ENCODE data around the gene DENND5A.
"Not testable (repeated sequence)": the region's sequence is repeated elsewhere in the genome, so short reads cannot be mapped to it uniquely, and the experiment has no call there.

DENND5A gene

DNA sequence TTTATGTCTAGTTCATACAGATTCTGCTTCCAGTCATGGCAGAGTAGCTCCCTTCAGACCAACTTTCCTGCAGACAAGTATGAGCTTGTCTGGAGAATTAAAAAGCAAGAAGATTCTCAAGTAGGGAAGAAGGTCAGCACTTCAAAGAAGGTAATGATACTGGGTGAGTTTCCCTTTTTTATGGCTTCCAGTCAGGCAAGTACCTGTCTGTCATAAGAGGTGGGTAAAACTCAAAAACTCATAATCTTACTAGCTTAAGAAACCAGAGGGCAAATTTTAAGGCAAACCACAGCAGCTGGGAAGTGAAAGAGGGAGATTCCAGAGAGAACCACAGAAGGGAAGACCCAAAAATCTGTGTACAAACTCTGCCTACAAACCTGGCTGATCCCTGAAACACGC, 54.2 kb downstream of the DENND5A start:
- DNase-seq (ENCODE audit: low spot score) = no peak

GRCh38 chr11:9210224-9210921, 54.8 kb downstream of the DENND5A start:
- no peak for DNase-seq (ENCODE audit: low spot score)

DNA sequence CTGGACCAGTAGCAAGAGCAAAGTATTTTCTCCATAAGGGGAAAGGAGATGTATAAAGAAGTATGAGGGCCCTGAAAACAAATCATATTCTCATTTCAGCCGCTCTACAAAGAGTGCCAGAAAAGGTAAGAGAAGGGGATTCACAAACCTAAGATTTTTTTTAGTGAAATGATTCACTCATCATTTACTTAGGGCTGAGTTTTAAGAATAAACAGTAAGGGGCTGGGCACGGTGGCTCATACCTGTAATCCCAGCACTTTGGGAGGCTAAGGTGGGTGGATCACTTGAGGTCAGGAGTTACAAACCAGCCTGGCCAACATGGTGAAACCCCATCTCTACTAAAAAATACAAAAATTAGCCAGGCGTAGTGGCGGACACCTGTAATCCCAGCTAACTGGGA, 55.5 kb downstream of the DENND5A start:
- DNase-seq (ENCODE audit: low spot score) = not testable (repeated sequence)

GRCh38 chr11:9208726-9209501, 56.2 kb downstream of the DENND5A start:
- peak; percentile 42 for DNase-seq (ENCODE audit: low spot score)

DNA sequence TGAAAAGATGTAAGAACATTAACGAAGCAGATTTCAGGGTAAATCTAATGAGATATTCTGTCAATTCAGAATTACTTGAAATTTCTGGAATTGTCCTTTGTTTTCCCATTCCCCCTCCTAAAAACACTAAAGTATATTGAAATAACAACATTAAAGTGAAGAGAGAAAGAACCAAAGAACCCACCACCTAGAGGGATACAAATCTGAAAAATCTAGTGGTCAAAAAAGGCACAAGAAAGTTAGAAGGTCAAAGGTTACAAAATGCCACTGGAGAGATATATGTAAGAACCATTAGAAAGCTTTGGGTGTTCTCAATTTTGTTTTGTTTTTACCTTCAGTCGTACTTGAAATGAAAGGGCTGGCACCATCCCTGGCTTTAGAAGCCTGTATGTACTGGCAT, 57.9 kb downstream of the DENND5A start:
- DNase-seq (ENCODE audit: low spot score) = no peak

- peak; percentile 19 for DNase-seq (ENCODE audit: low spot score)
Observed at GRCh38 chr11:9206496-9206895, 58.7 kb downstream of the DENND5A start.

GRCh38 chr11:9203691-9204311, 61.3 kb downstream of the DENND5A start:
- DNase-seq (ENCODE audit: low spot score) = no peak

DNA sequence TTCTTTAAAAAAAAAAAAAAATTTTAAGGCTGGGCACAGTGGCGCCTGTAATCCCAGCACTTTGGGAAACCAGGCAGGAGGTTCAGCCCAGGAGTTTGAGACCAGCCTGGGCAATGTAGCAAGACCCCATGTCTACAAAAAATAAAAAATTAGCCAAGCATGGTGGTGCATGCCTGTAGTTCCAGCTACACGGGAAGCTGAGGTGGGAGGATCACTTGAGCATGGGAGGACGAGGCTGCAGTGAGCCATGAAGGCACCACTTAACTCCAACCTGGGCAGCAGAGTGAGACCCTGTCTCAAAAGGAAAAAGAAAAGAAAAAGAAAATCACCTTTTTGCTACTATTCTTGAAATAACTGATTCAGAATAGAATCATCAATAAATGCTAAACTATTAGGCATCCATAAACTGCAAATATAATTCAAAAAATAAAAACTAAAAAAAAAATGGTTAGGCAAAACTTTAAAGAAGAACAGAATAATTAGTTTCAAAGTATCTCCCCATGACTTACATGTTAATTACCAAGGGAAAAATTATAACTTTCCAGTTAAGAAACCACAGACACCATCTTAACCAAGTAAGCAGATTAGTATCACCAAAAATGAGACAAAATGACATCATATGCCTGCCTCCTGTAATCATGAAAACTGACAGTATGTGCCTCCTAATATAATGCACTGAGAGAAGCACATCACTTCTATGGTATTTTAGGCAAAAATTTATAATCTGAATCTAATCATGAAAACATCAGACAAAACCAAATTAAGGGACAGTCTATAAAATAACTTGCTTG, 63.6 kb downstream of the DENND5A start:
- DNase-seq (ENCODE audit: low spot score) = no peak

GRCh38 chr11:9200471-9200870, 64.7 kb downstream of the DENND5A start:
- DNase-seq (ENCODE audit: low spot score) = no peak

DNA sequence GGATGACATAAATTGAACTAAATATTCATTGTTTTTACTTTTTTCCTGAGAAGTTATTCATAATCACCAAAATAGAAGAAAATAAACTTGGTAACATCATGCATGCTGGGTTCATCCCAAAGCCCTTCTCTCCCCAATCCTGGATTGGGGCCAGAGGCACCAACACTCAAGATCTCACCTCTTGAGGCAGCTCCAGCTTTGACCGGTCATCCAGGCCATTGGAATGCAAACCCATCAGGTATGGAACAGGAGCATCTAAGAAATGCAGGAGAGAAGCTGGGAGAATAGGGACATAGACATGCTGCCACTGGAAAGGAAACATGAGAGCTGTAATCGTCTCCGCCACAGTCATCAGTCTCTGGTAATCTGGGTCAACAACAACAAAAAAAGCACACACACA, 71.8 kb downstream of the DENND5A start:
- DNase-seq (ENCODE audit: low spot score) = no peak

- no peak for DNase-seq (ENCODE audit: low spot score)
Observed at GRCh38 chr11:9192561-9192960, 72.6 kb downstream of the DENND5A start.

DNA sequence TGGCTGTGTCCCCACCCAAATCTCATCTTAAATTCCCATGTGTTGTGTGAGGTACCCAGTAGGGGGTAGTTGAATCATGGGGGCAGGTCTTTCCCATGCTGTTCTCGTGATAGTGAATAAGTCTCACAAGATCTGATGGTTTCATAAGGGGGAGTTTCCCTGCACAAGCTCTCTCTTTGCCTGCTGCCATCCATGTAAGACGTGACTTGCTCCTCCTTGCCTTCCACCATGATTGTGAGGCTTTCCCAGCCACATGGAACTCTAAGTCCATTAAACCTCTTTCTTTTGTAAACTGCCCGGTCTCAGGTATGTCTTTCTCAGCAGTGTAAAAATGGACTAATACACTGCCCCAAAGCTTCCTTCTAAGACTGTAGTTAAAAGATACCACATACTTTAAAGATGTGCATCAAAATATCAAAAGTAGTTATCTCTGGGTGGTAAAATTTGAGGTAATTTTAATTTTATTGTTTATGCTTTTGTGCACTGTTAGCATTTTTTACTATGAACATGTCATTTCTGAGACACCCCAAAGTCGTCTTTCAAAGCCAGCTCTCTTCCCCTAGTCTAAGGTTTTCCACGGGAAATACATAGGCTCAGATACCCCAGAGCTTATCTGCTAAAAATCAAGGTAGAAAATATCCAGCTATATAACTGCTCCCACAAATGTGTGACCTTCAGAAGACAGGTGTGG, 74.7 kb downstream of the DENND5A start:
- DNase-seq (ENCODE audit: low spot score) = not testable (repeated sequence)

DNA sequence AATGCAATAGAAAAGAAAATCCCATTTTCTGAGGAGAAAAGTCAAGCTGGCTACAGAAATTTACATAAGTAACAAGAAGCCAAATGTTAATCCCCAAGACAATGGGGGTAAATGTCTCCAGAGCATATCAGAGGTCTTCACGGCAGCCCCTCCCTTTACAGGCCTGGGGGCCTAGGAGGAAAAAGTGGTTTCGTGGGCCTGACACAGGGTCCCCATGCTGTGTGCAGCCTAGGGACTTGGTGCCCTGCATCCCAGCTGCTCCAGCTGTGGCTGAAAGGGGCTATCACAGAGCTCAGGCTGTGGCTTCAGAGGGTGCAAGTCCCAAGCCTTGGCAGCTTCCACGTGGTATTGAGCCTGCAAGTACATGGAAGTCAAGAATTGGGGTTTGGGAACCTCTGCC, 76.3 kb downstream of the DENND5A start:
- not testable (repeated sequence) for DNase-seq (ENCODE audit: low spot score)

DNA sequence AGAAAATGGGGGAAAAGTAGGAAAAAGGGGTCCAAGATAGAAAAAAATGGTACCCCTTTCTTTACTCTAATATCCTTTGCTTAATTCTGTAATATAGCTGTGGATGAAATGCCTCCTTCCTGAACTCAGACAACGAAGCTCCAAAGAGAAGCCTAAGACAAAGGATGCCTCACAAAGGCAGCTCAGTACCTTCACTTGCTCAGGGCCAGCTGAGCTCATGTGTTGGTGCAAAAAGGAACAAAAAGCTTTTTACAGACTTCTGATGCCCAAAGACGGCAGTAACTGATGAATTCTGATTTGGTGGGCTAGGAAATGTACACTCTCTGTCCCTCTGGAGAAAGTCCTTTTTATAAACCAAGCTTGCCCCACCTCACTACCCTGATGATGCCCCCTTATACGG, 77.5 kb downstream of the DENND5A start:
- no peak for DNase-seq (ENCODE audit: low spot score)

GRCh38 chr11:9184516-9184915, 80.6 kb downstream of the DENND5A start:
- no peak for DNase-seq (ENCODE audit: low spot score)

DNA sequence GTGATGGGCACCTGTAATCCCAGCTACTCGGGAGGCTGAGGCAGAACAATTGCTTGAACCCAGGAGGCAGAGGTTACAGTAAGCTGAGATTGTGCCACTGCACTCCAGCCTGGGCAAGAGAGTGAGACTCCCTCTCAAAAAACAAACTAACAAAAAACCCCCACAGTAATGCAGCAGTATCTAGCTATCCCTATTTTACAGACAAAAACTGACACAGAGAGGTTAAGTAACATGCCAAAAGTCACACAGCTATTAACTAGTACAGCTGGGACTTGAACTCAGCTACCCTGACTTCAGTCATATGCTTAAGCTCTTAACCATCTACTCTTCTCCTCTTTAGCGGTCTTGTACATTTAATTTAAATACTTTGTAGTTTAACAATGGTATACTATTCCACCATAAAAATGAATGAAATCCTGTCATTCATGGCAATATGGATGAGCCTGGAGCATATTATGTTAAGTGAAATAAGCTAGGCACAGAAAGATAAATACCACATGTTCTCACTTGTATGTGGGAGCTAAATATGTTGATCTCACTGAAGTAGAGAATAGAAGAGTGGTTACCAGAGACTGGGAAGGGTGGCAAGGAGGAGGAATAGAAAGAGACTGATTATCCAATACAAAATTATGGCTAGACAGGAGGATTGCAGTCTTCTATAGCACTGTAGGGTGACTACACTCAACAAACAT, 82.8 kb downstream of the DENND5A start:
- DNase-seq (ENCODE audit: low spot score) = no peak

- peak; percentile 80 for DNase-seq (ENCODE audit: low spot score)
Observed at GRCh38 chr11:9180784-9181183, 84.4 kb downstream of the DENND5A start.

DNA sequence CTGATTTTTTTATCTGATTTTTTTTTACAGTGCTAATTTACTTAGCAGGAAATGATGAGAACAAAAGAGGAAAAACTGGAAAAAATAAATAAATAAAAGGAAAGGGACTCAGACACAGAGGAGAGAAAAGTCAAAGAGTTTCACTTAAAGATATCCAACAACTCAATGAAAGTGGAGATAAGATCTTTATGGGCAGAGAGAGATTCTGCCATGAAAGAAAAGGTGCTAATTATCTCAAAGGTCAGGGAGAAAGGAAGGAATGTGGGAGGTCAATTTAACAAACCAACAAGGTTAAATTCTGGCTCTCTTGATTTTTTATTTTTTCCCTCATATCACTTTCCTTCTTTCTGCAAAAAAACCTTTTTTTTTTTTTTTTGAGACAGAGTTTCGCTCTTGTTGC, 86.0 kb downstream of the DENND5A start:
- DNase-seq (ENCODE audit: low spot score) = no peak

GRCh38 chr11:9178716-9179115, 86.4 kb downstream of the DENND5A start:
- no peak for DNase-seq (ENCODE audit: low spot score)

GRCh38 chr11:9177438-9178091, 87.6 kb downstream of the DENND5A start:
- no peak for DNase-seq (ENCODE audit: low spot score)

GRCh38 chr11:9176550-9176949, 88.6 kb downstream of the DENND5A start:
- DNase-seq (ENCODE audit: low spot score) = peak; percentile 16

All from kidney tubule cell (primary cell).